Measurements from ENCODE around the gene CCNA1. TPM values are rescaled to one million over a fixed set of nuclear protein-coding genes. Genes with fewer than 3 reads are reported as not detected.

CCNA1 gene
- total RNA-seq (2022; extraction: Qiagen RNA extraction): 0.29 to 0.51 TPM (median 0.42 TPM) in 5 replicates

GRCh38 chr13:36432106-36432544 is at the start of gene CCNA1:
Gene CCNA1 (plus strand): TSS chr13:36432495. CDS start chr13:36433057, 562 bp downstream.

Other genes with a start within 250 kb of the CCNA1 start
- not detected in 5 replicates for gene SOHLH2, start 217.9 kb upstream of the CCNA1 start, total RNA-seq (2022; extraction: Qiagen RNA extraction)
- 0.15 to 0.35 TPM (median 0.32 TPM) in 5 replicates for gene CCDC169, start 134.7 kb upstream of the CCNA1 start, total RNA-seq (2022; extraction: Qiagen RNA extraction)
- 21.8 to 29.3 TPM (median 23.7 TPM) in 5 replicates for gene SPART, start 86.1 kb upstream of the CCNA1 start, total RNA-seq (2022; extraction: Qiagen RNA extraction)
- gene SERTM1, start 241.5 kb downstream of the CCNA1 start, total RNA-seq (2022; extraction: Qiagen RNA extraction): not detected in 5 replicates

All from A549 treated with CORT108297 at 1 μM for 4 hours (cell line).